OCI-LY7 (cell line): ENCODE results near the gene CRIP2.

Experiments used
- EZH2phosphoT487 ChIP-seq: fragments of 200-600 bp; sonication (generic); IDR thresholded peaks from 2 replicates; pipeline ENCODE4 v1.6.1; 2018; ENCODE audit warnings: low read depth, borderline replicate concordance, mild to moderate bottlenecking, mixed run types, antibody characterized with exemption, low read length, moderate library complexity, mixed read lengths
- TF ChIP-seq, protein P1 (sequence below): fragments of 200-600 bp; sonication (generic); conservative IDR thresholded peaks from 2 replicates; pipeline ENCODE4 v1.5.1; 2014; ENCODE audit warnings: mild to moderate bottlenecking, antibody characterized with exemption, low read length, moderate library complexity, mixed read lengths

DNA sequence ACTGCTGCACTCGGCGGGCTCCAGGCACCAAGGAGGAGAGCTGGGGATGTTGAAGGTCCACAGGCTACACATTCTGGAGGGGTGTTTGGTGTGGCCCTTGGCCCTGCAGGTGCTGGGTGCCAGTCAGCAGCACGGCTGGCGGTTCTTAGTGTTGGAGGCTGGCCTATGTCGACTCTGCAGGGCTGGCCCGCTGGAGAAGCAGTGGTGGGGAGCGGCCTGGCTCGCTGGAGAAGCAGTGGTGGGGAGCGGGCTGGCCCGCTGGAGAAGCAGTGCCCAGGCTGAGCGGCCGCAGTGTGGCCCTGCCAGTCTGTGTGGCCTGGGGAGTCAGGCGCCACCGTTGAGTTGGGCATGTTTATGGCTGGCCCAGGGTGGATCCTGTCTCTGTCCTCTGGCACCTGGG is 27.6 kb upstream of the CRIP2 start:
- TF ChIP-seq, protein P1, sequence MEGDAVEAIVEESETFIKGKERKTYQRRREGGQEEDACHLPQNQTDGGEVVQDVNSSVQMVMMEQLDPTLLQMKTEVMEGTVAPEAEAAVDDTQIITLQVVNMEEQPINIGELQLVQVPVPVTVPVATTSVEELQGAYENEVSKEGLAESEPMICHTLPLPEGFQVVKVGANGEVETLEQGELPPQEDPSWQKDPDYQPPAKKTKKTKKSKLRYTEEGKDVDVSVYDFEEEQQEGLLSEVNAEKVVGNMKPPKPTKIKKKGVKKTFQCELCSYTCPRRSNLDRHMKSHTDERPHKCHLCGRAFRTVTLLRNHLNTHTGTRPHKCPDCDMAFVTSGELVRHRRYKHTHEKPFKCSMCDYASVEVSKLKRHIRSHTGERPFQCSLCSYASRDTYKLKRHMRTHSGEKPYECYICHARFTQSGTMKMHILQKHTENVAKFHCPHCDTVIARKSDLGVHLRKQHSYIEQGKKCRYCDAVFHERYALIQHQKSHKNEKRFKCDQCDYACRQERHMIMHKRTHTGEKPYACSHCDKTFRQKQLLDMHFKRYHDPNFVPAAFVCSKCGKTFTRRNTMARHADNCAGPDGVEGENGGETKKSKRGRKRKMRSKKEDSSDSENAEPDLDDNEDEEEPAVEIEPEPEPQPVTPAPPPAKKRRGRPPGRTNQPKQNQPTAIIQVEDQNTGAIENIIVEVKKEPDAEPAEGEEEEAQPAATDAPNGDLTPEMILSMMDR = no peak
- TF ChIP-seq EZH2phosphoT487 = no peak
